T-helper 22 cell (primary cell): ENCODE measurements around the gene STX18.
"Not testable (repeated sequence)": the region's sequence is repeated elsewhere in the genome, so short reads cannot be mapped to it uniquely, and the experiment has no call there.

ENCODE experiments used
- DNase-seq: peaks from one replicate; pipeline ENCODE4 v3.0.0-alpha.2; 2020; ENCODE audit warnings: low read depth

STX18 gene

DNA sequence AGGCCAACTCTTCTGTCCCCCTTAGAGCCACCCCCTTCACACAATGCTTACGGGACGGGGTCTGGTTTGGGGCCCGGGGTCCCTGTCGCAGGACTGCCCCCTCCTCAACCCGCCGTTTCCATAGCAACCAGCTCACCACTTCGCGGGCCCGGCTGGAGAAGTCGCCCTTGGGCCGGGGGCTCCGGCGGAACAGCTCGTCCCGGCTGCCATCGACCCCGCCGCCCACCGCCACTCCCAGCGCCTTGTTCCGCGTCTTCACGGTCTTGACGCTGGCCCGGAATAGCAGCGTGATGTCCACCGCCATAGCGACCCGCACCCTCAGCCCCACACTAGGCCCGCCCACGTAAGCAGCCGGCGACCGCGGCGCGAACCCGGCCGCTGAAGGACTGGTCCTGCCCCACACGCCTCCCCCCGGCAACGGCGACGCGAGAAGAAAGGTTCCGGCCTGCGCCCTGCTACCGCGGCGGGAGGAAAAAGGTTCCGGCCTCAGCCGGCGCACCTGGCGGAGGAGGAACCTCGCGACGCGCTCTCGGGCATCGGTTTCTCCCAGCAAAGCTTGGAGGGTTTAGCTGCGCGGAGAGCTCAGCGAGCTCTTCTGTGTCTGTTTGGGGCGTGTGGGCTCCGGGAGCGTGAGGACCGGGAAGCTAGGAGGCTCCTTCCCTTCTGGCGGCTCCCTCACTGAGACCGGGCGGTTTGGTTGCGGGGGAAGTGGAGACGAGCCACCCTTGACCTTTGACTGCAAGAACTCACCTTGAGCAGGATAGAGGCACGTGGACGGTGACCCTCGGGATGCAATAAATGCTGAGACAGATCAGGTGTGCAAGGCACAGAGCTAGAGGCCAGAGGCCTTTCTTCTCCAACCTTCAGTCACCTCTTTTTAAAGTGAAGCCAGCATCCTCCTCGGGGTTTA lies at the start of gene STX18:
STX18 (minus strand) TSS at position 388 of the 910 bp plus-strand sequence; CDS start at position 304, 84 bp downstream.
- peak; percentile 69 for DNase-seq

DNA sequence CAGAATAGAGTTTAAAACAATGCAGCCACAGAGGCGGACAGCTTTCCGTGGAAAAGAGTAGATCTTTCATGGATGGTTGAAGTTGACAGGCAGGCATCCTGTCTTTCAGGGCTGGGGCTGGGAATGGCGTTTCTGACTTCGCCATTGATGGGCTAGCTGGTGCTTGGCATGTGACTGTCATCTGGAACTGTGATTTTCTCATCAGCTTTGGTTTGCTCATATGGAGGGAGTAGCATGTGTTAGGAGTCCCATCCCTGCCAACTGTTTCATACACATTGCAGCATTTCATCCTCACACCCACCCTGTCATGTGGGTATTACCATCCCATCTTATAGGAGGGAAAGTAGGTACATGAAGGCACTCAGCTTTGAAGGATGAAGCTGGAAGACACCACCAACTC lies 49.2 kb upstream of the STX18 start:
- DNase-seq, result no peak

DNA sequence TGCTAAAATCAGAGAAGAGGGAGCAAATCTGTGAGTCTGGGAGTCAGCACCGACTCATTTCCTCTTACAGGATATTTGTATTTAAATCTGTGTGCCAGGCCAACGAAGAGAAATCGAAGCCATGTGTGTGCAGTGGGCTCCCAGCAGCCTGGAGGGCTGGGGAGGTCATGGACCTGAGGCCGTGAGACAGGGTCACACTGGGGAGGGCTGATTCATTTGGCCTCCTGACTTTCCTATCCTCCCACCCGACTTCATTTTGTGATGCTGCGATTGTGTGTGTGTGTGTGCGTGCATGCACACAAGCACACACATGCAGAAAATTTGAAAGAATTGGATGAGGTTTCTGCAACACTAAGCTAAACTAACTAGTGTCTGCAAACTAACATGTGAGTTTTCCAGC lies 48.7 kb upstream of the STX18 start:
- DNase-seq, result no peak

DNA sequence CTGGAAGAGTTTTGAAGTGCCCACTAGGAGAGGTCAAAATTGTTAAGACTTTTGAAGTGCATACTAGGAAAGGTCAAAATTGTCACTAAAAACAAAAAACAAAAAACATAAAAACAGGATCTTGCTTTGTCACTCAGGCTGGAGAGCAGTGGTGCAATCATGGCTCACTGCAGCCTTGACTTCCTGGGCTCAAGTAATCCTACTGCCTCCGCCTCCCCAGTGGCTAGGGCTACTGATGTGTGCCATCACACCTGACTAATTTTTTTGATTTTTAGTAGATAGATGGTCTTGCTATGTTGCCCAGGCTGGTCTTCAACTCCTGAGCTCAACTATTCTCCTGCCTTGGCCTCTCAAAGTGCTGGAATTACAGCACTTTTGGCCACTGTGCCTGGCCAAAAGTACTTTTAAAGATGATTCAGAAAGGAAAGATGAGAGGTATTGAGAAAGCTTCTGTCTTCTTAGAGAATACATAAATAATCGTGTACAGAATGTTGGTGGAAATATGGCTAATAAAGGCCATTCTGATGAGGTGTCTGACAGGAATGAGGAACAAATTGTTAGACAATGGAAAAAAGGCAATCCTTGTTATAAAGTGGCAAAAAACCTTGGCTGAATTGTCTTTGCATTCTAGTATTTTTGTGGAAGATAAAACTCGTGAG lies 43.3 kb upstream of the STX18 start:
- DNase-seq, result no peak

DNA sequence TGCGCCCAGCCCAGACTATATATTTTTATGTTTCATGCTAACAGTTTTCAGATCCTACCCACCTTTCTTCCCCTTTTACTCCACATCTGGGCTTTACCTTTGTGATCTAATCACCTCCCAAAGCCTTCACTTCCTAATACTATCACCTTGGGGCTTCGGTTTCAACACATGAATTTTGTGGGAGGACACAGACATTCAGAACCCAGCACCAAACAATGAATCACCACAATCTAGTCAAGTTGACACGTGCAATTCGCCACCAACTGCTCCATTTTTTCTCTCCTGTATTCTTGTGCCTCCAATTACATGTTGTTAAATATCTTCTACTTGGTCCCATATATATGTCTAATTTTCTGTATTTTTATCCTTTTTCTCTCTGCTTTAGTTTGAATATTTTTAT lies 41.8 kb upstream of the STX18 start:
- no peak for DNase-seq

DNA sequence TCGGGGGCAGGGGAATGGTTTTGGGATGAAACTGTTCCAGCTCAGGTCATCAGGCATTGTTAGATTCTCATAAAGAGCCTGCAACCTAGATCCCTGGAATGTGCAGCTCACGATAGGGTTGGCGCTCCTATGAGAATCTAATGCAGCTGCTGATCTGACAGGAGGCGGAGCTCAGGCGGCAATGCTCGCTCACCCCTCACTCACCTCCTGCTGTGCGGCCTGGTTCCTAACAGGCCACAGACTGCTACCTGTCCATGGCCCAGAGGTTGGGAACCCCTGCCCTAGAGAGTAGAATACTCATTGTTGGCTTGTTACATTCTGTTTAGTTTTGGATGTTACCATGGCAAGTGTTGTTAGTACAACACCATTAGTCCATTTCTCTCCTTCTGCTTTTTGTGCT lies 40.8 kb upstream of the STX18 start:
- DNase-seq, result no peak

DNA sequence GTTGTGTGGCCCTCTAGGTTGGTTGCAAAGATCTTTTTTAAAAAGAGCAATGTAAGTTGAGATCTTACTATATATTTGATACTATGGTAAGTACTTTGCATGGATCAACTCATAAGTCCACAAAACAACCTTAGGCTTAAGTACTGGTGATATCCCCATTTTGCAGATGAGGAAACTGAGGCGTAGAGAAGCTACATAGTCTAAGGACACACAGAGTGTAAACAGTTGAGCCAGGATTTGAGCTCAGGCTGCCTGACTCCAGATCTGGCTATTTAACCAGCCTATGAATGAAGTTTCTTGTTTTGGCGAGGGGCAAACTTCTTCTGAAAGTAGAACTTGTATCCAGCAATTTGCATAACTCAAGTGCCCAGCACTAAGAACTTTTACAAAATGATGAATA lies 38.6 kb upstream of the STX18 start:
- DNase-seq, result no peak

DNA sequence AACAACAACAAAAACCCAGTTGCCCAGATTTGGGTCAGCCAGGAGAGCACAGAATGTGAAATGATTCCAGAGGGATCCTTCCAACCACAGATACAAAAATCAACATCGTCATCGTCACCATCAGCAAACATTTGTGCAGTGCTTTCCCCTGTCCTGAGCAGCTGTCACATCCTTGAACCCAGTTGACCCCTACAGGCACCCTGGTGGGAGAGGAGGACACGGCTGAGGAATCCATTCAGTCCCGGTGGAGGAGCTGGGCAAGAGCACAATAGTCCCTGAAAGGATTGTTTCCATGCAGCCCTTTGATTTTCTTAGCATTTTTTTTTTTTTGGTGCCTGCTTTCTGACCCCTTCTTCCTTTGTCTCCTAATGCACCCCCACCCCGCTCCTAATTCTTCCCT lies 37.1 kb upstream of the STX18 start:
- DNase-seq, result no peak

DNA sequence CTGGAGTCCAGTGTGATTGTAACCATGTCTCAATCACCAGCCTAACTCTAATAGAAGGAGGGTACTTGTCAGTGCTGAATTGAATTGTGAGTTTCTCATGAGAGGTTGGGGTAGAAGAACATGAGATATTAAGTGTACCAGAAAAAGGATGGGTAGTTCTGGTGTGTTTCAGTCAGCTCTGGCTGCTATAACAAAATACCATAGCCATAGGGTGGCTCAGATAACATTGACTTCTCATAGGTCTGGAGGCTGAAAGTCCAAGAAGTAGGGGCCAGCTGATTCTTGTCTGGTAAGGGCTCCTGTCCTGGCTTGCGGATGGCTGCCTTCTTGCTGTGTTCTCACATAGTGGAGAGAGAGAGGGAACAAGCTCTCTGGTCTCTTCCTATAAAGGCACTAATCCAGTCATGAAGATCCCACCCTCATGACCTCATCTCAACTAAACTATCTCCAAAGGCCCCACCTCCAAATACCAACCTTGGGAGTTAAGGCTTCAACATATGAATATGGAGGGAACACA lies 35.6 kb upstream of the STX18 start:
- DNase-seq, result no peak

DNA sequence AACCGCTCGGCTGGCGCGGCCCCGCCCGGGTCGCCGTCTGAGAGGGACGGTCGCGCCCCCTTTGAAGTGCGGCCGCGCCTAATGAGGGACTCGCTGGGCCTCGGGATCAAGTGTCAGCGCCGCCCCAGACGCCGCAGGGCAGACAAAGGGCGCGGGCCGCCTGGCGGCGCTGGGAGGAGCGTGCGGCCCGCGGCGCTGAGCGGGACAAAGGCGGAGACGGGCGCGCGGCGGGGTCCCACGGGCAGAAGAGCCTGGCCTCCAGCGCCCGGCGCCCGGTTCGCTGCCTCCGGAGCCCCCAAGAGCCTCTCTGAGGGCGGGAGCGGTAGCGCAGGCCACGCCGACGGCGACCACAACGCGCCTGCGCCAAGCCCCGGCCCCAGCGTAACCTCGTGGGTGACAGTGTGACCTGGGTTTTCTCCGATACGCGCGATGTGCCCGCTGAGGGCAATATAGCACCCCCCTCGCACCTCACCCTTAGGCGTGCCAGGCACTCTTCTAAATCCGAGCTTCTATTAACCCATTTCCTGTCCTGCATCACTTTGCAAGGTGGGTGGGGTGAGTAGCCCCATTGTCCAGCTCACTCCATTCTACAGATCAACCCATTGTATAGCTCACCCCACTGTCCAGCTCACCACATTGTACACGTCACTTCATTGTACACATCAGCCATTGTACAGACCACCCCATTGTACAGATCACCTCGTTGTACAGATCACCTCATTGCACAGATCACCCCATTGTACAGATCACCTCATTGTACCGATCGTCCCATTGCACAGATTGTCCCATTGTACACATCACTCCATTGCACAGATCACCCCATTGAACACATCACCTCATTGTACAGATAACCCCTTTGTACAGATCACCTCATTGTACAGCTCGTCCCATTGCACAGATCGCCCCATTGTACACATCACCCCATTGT lies 33.7 kb upstream of the STX18 start:
- DNase-seq, result peak; percentile 50

DNA sequence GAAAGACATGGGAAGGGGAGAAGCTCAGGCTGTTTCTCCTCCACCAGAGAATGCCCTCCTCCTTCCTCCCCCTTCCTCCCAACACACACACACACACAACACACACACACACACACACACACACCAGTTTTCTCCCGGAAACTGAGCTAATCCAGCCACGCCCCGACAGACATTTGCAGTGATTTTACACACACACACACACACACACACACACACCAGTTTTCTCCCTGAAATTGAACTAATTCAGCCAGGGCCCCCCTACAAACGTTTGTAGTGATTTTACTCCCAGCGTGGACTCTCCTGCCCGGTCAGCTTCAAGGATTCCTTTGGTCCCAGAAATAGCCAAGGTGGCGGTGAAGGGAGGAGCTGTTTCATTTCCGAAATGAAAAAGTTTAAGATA lies 32.9 kb upstream of the STX18 start:
- DNase-seq, result peak; percentile 45

DNA sequence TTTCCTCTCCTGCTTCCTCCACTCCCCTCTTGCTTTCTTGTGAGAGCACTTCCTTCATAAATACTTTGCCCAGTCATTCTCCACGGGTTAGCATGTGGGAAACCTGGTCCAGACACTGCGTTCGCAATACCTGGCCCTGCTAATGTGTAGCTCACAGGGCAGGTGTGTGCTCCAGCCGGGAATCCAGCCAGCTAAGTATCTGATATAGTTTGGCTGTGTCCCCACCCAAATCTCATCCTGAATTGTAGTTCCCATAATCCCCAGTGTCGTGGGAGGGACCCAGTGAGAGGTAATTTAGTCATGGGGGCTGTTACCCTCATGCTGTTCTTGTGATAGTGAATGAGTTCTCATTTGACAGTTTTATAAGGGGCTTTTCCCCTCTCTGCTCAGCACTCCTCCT lies 32.2 kb upstream of the STX18 start:
- DNase-seq, result no peak

DNA sequence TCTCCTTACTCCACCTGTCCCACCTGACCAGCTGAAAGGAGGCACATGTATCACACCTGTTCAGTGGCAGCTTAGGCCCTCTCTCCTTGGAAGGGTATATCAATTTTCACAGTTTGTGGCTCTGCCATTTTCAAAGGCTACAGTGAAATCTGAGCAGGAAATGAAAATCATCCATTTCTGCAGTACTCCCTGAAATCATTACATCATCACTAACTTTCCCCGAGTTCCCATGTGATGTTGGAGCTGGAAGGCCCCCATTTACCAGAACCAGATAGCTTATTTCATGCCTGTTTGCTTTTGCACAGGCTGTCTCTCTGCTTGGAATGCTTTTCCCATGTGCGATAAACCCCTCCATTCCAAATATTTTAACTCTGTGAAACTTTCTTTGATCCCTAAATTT lies 31.0 kb upstream of the STX18 start:
- DNase-seq, result no peak

DNA sequence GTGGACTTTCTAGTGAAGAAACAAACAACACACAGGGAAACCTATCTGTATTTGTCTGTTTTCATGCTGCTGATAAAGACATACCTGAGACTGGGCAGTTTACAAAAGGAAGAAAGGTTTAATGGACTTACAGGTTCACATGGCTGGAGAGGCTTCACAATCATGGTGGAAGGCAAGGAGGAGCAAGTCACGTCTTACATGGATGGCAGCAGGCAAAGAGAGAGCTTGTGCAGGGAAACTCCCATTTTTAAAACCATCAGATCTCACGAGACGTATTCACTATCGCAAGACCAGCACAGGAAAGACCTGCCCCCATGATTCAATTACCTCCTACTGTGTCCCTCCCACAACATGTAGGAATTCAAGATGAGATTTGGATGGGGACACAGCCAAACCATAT lies 28.0 kb upstream of the STX18 start:
- not testable (repeated sequence) for DNase-seq

DNA sequence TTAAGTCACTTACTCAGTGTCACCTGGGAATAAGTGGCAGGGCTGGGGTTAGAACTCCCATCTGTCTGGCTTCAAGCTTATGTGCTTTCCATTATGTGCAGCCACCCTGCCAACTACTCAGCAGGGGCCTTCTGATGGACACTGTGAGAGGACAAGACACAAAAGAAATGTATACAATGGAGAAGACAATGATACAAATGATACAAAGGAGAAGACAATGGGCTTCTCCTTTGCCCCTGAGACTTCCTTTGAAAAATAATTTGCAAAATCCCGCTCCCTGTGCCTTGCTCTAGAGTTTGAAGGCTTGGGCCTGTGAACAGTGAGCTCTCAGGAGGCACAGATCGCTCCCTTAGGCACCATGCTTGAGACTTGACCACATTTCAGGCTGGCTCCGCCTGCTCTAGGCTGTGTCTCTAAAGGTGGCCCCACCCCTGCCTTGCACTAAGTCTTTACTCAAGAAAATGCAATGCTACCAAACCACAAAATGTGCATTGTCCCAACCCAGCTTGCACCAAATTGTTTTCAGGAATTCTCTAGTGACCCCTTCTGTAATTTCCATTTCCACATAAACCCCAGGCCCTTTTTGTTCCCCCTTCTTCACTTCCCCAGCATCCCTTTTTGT lies 27.1 kb upstream of the STX18 start:
- DNase-seq, result no peak

DNA sequence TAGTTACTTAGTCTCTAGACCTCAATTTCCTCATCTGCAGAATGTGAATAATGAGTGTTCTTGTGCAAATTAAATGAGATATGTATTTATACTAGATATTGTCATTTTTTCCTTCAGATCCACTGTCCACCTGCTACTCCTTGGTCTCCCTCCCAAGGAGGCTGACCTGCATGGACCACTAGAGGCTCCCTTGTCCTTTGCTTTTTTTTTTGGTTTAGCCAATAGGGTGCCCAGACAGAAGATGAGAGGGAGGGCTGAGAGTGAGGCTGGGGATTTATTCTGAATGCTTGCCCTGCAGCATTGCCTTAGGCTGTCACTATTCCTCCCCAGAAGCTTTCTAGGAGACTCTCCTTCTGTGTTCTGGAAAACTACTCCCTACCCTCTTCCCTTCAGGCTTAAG lies 24.5 kb upstream of the STX18 start:
- not testable (repeated sequence) for DNase-seq

DNA sequence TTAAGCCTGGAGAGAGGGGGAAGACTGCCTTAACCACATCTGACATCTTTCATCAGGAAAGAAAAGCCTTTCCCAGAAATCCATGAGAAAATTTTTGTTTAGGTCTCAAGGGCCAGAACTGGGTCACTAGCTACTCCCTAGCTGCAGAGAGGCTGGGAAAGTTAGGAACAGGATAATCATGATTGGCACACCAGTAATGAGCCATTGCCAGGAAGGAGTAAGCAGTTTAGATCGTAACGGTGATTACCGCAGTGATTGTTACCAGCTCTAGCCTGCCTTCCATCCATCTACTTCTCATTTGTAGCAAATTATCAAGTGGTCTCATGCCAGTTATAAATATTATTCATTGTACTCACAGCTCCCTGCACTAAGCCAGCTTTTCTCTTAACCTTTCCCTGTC lies 22.7 kb upstream of the STX18 start:
- DNase-seq, result no peak

DNA sequence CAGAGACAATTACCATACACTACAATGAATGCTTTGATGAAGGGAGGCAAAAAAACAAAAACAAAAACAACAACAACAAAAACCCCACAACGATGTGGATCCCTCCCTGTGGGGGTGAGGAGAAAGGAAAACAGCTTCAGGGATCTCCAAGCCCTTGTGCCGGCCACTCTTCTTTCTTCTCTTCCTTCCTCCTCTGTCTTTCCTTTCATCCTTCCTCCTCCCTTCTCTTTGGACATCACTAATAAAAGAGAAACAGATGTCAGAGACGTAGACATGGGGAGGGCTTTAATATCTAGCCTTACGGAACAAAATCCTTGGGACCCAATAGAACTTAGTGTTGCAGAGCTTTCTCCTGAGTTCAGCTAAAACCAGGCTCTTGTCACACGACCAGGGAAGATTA lies 18.8 kb upstream of the STX18 start:
- no peak for DNase-seq

DNA sequence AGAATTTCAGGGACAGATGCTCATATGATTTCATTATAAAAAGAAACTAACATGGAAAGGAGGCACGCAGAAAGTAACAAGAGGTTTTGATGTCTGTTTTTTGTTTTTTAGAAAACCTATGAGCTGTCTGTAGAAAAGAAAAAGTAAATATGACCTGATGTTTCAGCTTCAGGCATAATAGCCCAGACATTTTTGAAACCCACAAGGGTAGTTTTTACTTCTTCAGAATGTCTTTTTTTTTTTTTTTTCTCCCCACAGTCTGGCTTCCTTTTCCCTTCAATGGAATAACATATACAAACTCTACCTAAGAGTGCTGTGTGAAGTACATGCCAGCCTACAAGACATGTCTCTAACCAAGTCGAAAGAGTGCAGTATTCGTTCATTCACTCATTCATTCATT lies 18.3 kb upstream of the STX18 start:
- no peak for DNase-seq

DNA sequence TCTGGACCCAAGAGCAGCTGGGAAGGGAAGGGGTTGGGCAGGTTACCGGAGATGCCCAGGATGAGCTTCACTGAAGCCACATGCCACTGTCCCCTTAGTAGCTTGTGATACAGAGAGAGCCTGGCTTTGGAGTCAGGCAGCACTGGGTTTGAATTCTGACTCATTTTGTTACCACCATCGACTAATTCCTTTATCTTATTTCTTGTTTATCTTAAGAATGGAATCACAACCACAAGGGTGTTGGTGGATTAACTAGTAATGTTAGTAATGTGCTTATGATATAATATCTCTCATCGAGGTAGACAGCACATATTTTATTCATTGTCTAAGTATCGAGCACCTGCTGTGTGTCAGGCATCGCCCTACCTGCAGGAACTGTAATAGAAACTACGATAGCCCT lies 17.7 kb upstream of the STX18 start:
- no peak for DNase-seq

DNA sequence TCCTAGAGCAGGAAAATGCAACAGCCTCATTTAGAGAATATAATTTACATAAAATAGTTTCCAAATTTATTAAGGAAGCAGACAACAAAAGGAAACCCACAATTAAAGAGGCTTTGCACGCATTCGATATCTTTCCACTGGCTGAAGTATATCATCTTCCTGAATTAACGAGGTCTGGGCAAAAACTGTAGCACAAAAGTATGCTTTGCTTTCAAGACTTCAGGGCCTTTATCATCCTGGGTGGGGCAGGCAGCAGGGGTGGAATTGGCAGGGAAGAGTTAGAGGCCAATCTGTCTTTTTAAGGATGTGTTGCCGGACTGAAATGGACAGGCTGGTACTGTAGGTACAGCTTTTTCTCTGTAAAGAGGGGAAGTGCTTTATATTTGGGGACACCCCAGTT lies 17.0 kb upstream of the STX18 start:
- DNase-seq, result no peak

DNA sequence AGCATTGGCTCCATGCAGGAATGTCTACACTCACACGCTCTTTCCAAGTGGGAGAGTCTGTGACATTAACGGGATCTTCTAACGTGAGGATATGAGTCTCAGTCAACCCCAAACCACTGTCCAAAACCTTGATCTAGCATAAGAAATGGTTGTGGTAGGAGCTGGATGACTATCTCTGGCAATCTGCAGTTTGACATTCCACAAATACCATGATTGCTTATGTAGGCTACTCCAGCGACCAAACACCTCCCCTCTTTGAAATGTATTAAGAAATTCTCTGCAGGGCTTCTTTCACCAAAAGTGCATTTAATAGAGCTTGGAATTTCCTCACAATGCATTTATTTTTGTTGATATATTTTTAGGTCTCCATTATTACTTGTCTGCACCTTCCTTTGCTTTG lies 14.1 kb upstream of the STX18 start:
- no peak for DNase-seq
